GM12801 (cell line): ENCODE data around the gene NFATC3.

Experiments
- TF ChIP-seq, protein P1 (sequence below): IDR thresholded peaks from one replicate; pipeline ENCODE4 v1.5.1; 2011; ENCODE audit warnings: control low read depth; ENCODE audit not compliant: insufficient read length; ENCODE audit errors: extremely low read depth

The NFATC3 gene

DNA sequence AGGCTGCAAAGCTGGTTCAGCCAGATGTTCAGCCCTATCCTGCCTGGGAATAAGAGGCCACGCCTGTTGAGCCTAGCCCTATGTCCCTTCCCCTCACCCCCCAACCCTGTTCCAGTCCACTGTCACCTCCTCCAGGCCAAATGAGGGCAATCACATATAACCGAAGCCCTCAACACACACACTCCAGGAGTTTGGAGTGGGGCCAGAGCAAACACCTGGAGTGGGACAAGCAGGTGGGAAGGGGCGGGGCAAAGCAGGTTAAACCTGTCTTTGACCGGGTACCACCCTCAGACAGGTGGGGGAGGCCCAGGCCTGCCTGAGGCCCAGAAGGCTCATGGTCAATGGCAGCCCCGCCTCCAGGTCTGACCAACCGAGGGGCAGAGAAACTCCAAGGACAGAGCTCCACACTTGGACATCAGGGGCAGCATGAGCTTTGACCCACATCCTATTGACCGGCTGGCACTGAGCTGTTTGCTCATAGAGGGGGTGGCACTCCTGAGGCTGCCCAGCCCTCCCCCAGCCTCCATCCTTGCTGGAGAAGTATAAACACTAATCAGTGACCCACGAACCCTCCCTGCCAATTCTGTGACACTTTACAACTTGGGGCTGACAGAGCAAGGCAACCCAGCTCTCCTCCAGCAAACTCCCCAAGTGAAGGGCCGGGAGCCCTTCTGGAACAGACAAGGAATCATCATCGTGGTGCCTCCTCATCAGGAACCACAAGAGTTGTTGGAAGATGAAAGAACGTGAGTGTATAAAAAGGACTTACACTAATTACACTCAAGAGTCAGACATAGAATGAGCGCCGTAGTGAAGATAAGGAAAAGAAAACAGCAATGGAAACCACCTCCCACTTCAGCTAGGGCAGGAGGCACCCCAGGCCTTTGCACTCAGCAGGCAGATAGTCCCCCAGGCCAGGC is 149.3 kb downstream of the NFATC3 start:
- TF ChIP-seq, protein P1, sequence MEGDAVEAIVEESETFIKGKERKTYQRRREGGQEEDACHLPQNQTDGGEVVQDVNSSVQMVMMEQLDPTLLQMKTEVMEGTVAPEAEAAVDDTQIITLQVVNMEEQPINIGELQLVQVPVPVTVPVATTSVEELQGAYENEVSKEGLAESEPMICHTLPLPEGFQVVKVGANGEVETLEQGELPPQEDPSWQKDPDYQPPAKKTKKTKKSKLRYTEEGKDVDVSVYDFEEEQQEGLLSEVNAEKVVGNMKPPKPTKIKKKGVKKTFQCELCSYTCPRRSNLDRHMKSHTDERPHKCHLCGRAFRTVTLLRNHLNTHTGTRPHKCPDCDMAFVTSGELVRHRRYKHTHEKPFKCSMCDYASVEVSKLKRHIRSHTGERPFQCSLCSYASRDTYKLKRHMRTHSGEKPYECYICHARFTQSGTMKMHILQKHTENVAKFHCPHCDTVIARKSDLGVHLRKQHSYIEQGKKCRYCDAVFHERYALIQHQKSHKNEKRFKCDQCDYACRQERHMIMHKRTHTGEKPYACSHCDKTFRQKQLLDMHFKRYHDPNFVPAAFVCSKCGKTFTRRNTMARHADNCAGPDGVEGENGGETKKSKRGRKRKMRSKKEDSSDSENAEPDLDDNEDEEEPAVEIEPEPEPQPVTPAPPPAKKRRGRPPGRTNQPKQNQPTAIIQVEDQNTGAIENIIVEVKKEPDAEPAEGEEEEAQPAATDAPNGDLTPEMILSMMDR: no peak

DNA sequence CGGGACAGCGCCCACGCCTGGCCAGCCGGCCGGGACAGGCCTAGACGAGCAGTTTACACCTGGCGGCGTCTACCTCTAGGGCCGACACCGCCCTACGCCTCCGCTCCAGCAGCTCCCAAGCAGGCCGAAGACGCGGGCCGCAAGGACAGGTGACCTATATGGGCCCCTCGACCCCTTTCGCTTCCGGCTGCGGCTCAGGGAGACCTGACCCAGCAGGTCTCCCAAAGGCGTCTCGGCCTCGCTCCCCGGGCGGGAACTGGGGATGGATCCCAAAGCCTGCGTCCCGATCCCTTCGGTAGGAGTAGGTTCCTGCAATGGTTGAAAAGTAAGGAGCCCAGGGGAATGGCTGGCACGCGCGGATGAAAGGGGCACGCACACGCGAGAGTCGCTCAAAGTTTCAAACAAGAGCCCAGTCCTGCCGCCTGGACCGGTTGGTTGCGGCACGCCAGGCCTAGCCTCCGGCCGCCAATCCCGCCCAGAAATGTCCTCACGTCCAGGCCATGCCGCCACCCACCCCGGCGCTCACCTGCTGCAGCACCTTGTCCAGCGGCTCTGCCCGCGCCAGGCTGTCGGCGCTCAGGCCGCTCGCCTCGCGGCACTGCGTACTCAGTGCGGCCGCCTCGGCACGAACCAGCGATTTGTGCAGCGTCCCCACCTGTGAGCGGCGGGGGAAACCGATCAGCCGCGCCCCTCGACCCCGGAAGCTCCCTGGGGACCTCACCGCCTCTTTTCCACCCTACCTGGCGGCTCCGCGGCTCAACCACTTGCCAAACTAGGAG is 150.1 kb downstream of the NFATC3 start:
- TF ChIP-seq, protein P1: no peak

DNA sequence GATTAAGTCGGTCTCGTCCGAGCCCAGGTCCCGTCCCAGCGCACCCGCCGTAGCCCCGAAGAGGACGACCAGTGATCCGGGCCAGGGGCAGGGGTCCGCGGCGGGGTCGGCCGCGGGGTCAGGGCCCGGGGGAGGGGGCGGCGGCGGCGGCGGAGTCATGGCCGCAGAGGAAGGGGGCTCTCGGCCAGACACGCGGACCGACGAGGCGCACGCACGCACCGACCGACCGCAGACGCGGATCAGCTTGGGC is 150.6 kb downstream of the NFATC3 start, which contains the start of gene ESRP2:
TSS of gene ESRP2 (minus strand) at position 241 of the 250 bp plus-strand sequence. CDS start at position 159, 82 bp downstream.
- TF ChIP-seq, protein P1: no peak

DNA sequence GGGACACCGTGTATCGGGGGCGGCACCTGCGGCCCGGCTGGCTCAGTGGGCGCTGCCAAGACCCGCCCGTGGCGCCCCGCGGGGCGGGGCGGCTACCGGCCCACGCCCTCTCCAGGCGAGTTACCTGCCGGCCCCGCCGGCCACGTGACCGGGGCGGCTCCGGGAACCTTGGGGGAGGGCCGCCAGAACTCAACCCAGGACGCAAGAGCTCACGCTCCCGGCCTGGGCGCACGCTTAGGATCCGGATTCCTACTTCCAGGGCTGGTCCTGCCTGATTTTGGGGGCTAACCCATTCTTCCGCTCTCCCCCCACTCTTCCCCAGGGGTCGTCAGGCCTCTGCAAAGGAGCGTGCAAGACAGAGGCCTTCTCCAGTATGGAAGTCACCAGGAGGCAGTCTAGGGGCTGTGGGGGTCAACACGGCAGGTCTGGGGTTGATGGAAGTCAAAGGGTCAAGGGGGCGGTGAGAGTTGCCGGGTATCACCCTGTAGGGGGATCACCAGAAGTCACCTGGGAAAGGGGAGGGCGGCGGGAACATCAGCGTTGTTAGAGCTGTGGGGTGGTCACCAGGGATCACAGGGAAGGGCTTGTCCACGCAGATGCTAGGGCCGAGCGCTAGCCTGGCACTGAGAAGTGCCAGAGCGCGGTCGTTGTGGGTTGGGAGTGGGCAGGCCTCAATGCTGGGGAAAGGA is 151.1 kb downstream of the NFATC3 start:
- TF ChIP-seq, protein P1: no peak

DNA sequence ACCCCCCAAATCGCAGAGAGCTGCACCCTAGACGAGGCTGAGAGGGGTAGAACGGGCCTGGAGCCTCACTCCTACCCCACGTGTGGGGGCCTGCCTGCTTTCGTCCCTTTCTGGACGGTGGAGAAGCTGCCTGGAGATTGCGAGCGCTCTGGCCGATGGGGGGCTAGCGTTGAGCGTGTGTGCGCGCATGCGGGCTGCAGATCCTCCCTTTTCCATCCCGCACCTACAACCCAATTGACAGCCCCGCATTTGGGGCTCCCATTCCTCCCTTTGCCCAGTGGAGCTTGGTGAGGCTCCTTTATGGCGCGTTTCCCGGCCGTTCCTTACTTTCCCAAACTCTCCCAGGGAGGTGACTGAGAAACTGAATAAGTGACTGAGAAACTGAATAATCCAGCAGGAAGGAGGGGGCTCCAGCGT is 151.7 kb downstream of the NFATC3 start:
- TF ChIP-seq, protein P1: no peak

DNA sequence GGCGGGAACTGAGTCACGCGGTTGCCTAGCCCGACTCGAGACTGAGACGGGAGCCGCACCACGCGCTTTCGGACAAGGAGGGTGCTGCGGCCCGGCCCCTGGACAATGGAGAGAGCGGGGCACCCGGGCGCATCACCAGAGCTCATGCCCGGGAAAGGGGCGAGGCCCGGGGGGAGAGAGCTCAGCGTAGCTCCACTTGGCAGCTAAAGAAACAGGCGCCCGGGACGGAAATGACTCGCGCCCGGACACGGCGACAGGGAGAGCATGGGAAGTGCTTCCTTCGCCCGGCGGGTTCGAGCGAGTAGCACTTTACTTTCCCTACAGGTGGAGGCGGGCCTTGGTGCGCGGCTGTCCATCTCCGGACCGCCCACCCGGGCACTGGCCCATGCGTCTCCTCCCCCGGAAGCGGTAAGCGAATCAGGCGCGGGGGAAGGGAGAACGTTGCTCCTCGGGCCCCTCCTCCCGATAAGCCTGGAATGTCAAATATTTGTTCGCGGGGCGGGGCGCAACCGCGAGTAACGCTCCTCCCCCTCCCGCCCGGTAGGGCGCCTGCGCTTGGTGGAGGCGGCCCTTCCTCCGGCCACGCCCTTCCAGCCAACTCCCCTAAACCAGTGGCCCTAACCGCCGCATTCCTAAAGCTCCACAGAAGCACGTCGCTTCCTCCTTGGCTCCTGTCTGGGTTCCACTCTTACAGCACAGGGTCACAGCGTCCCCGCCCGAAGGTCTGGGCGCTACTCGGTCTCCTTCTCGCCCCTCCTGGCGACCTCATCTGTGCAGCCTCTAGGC is 152.3 kb downstream of the NFATC3 start:
- TF ChIP-seq, protein P1: no peak
